GM18508 (cell line): ENCODE results near the gene UQCRH.
"Not testable (repeated sequence)": the region's sequence is repeated elsewhere in the genome, so short reads cannot be mapped to it uniquely, and the experiment has no call there.

Source experiments
- ATAC-seq: cut with Tn5 transposase; IDR thresholded peaks from one replicate; pipeline ENCODE4 v1.9.1; 2021; ENCODE audit warnings: moderate number of reproducible peaks; ENCODE audit not compliant: insufficient read depth, unreplicated experiment

UQCRH gene

DNA sequence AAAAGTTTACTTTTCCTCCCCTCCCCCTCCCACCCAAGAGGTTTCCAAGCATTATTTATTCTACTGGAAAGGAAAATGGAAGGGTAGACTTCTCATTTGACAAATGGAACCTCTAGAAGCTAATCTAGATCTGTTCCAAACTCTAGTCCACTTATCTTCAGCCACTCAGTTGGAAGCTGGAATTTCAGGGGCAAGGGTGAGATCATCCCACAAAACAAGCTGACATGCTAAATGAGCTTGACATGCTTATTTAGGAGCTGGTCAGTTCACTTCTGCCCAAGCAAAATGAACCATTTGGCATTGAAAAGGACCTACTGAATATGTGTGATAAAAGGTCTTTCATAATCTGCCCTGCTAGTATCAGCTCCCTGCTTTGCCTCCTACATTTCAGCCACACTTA is 5.1 kb upstream of the UQCRH start:
- ATAC-seq, result no peak

- no peak for ATAC-seq
Measured at GRCh38 chr1:46300673-46301405, 2.7 kb upstream of the UQCRH start.

DNA sequence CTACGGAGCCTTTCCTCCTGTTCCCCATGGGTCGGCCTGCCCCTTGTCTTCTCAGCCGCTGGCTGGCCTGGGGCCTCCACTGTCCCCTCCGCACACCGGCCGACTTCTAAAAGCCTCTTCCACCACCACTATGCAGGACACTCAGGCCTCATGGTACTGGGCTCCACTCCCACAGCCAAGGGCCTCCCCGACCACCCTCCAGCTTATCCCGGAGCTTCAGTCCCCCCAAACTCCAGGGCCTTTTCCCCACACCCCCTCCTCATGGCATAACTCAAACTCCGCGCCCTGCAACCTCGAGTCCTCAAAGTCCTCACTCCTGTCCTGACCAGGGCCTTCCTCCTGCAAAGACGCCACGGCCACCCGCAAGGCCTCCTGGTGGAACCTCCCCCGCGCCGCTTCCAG is 2.1 kb upstream of the UQCRH start:
- ATAC-seq, result no peak

DNA sequence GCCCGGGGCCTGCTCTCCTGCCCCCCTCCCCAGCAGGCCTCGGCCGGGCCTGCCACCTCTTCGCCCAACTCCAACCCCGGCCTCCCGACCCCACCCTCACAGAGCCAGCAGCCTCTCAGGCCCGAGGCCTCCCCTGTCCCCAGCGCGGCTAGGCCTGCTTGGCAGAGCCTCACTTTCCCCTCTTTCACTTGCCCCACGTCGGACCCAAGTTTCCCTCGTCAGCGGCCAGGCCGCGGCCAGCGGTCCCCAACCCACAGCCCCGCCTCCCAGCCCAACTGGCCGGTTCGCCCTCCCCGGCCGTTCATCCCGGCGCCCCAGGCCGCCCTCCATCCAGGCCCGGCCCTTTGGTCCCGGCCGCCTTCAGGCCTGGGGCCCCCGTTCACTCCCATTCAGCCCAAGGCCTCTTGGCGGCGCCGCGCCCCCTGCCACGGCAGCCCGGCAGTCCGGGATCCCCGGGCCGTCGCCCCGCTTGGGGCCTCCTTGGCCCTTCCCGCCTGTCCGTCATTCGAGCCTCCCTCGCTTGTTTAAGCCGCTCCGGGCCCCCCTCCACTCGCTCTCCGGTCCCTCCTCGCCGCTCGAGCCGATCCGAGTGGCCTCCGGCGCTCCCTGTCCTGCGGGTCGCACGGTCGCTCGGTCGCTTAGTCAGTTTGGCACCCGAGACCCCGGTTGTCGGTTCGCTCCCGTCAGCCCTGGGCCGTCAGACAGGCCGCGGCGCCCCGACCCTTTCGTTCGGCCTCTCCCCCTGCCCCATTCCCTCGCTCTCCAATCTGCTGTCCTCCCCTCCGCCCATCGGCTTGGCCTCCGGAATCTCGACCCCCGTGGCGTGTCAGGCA is 1.5 kb upstream of the UQCRH start:
- ATAC-seq, result no peak

- ATAC-seq, result no peak
Measured at GRCh38 chr1:46302641-46303037, 859 bp upstream of the UQCRH start.

DNA sequence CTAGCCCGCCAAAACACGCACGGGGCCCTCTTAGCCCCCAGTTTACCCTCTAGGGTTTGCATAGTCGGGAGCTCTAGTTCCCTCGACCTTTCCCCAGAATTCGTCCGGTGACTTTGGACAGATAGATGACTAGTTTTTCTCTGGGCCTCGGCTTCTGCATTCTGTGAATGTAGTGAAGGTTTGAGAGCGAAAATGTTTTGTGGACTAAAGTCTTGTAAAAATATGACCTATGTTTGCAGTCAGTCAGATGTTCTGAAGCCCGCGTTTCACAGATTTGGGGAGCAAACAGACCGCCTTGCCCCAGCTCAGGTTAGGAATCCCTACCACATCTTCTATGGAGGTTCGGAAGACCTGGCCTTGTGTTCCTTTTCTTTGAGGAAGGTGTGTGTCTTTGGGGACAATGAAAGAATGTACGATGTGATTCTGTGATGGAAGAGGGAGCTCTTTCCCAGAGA is 401 bp downstream of the UQCRH start:
- no peak for ATAC-seq

DNA sequence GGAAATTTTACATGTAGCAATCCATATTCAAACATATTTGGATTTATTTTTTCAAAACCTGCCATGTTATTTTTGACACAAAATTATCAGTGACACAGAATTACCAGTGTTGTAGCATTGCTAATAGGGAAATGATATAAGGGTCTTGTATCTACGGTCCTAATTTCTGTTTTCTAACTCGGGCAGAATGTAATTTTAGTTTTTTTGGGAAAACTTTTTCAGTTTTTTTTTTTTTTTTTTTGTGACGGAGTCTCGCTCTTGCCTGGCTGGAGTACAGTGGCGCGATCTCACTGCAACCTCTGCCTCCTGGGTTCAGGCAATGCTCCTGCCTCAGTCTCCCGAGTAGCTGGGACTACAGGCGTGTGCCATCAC is 2.6 kb downstream of the UQCRH start:
- no peak for ATAC-seq

GRCh38 chr1:46309401-46310159 is 6.1 kb downstream of the UQCRH start:
- no peak for ATAC-seq

- ATAC-seq, result no peak
Measured at GRCh38 chr1:46310321-46310720, 6.8 kb downstream of the UQCRH start.

DNA sequence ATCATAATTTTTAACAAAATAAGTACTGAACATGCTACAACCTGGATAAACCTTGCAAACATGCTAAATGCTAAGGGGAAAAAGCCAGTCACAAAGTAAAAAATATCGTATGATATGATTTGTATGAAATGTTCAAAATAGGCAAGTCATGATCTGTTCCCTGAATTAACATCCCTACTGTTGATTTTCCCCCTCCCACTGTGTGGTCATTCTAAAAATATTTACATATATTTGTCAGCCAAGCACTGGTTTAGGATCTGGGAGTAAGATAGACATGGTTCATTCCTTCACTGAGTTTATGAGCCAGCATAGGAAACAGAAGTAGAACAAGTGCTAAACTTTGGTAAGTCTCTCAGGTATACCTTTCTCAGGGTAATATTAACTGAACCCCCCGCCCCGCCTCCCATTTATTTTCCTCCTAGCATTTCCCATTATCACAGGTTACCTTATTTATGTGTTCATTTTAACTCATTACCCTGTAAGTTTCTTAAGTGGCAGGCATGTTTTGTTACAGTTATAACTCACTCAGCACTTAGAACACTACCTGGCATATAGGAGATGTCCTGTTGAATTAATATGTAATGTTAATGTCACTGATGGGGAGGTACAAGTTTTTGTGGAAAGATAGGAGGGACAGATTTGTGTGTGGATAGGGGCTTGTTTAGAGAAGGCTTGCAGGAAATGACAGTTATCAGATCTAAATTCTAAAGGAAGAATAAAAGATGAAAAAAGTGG is 12.3 kb downstream of the UQCRH start:
- ATAC-seq, result no peak

DNA sequence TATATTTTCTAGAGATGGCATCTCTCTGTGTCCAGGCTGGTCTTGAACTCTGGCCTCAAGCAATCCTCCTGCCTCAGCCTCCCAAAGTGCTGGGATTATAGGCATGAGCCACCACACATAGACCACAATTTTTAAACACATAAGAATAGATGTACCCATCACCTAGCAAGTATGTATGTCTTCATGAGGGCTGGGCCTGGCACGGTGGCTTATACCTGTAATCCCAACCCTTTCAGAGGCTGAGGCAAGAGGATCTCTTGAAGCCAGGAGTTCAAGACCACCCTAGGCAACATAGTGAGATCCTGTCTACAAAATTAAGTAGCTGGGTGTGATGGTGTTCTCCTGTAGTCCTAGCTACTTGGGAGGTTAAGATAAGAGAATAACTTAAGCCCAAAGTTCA is 13.8 kb downstream of the UQCRH start:
- no peak for ATAC-seq

GRCh38 chr1:46319301-46319700 is 15.8 kb downstream of the UQCRH start:
- ATAC-seq, result not testable (repeated sequence)

GRCh38 chr1:46319960-46320914 is 16.7 kb downstream of the UQCRH start:
- not testable (repeated sequence) for ATAC-seq

- not testable (repeated sequence) for ATAC-seq
Measured at GRCh38 chr1:46322191-46322590, 18.7 kb downstream of the UQCRH start.

GRCh38 chr1:46325285-46326076 is 22.0 kb downstream of the UQCRH start:
- ATAC-seq, result not testable (repeated sequence)

DNA sequence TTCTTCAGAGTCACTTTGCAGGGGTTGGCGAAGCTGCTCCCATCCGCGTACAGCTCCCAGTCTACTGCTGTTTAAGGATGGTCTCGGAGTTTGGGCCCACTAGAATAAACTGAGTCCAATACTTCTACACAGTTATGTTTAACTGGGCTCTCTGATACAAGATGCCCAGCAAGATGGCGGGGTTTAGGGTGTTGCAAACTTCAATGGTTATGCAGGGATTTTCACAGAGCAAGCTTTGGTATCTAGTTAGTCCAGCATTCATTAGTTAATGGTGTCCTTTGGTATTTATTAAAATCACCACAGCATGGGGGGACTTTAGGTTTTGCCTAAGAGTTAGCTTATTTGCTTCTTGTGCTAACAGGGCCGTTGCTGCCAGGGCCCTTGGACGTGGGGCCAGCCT is 24.7 kb downstream of the UQCRH start:
- not testable (repeated sequence) for ATAC-seq

DNA sequence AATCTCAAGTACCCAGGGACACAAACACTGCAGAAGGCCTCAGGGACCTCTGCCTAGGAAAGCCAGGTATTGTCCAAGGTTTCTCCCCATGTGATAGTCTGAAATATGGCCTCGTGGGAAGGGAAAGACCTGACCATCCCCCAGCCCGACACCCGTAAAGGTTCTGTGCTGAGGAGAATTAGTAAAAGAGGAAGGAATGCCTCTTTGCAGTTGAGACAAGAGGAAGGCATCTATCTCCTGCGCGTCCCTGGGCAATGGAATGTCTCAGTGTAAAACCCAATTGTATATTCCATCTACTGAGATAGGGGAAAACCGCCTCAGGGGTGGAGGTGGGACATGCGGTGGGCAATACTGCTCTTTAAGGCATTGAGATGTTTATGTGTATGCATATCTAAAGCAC is 26.3 kb downstream of the UQCRH start:
- ATAC-seq, result not testable (repeated sequence)

GRCh38 chr1:46330381-46330780 is 26.9 kb downstream of the UQCRH start:
- not testable (repeated sequence) for ATAC-seq
